Measurements from ENCODE around the gene RTN4RL2. TPM values are rescaled to one million over a fixed set of nuclear protein-coding genes. Genes with fewer than 3 reads are reported as not detected.
A peak's percentile ranks its signal among the peaks of the same experiment; 100 is the strongest.

The RTN4RL2 gene
- total and polyA plus RNA-seq, 2 donors (not counting 3 experiments of a cell fraction or from before 2014, with no cell fraction given), result 0.35 to 1.3 TPM

DNA sequence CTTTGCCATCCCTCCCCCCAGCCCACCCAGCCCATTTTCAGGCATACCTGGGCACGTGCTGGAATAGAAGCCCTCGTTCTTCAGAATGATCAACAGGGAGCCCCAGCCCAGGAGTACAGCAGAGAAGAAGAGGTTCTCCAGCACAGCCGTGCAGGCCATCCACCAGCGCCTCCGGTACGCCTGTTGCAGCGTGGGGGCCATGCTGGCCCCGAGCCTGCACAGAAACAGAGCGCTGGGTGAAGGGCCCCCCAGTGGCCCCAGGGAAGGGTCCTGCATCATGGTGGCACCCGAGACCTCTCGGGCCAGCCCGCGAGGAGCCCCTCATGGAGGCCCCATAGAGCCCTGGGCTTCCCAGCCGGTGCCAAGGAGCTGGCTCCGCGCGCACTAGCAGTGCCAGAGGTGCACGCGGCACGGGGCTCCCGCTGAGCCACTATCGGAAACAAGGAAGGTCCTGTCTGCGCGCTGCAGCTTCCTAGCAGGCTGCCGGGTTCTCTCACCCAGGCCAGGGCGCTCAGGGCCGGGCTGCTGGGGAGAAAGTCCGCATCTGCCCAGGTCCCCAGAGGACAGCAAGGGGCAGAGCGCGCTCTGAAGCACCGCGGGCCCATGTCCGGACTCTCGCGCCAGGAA, 53.7 kb downstream of the RTN4RL2 start:
- intact Hi-C loops (cut with micrococcal nuclease), result no loop called here
- H3K4me3 ChIP-seq (replicated peaks in 1 of 3; ENCODE audit: insufficient read depth in 1 of 3, low read depth in 1 of 3, low read length in 3 of 3), result peak overlapping the region; percentile 64 to 79 (median 68)
- no peak overlapping the region for H3K9ac ChIP-seq (replicated peaks; ENCODE audit: extremely low read depth, insufficient read depth, low read length)
- BruUV-seq (replicated peaks), result no TSS peak
- ChIA-PET CTCF (interaction anchor here (0.6 to 9.0 kb wide), 9 partner anchors 13 to 130 kb away, joined by 3 to 166 read pairs (median 7); partner anchors contain the start of gene UBE2L6), POLR2A (interaction anchor here (0.5 kb wide), 1 partner anchor 15 kb away, joined by 4 read pairs; no protein-coding TSS in a partner anchor)
- peak overlapping the region; percentile 88 for H3K4me2 ChIP-seq (ENCODE audit: insufficient read depth, low read length)
- no peaks in the 10 kb centered on the region for H4K20me1 ChIP-seq (replicated peaks; ENCODE audit: control insufficient read depth, extremely low read depth, insufficient read depth, low read length)
- no peak for TF ChIP-seq GATA2 (IDR thresholded peaks at IDR 0.05; ENCODE audit: insufficient read depth, insufficient read length, low read depth, low read length)
- no peak for TF ChIP-seq POLR2AphosphoS5 (IDR thresholded peaks at IDR 0.05; ENCODE audit: insufficient read depth, low read depth, low read length)
- no peak for TF ChIP-seq CTCF (IDR thresholded peaks at IDR 0.05; ENCODE audit: extremely low read depth in 1 of 2, insufficient read depth in 1 of 2, low read depth in 1 of 2, low read length in 2 of 2)
- no peak for TF ChIP-seq EZH2 (IDR thresholded peaks at IDR 0.05; ENCODE audit: borderline replicate concordance, low read depth, low read length, severe bottlenecking)
- no peak for TF ChIP-seq MYC (IDR thresholded peaks at IDR 0.05; ENCODE audit: low read depth, low read length)
- no peak for TF ChIP-seq FOS (IDR thresholded peaks at IDR 0.05; ENCODE audit: borderline replicate concordance, insufficient read depth, low read length)
- TF ChIP-seq JUN (IDR thresholded peaks at IDR 0.05; ENCODE audit: borderline replicate concordance, insufficient read depth, insufficient read length, low read depth), result no peak
- no peak for TF ChIP-seq POLR2A (IDR thresholded peaks at IDR 0.05; ENCODE audit: low read depth, low read length)
- TF ChIP-seq, protein P1, sequence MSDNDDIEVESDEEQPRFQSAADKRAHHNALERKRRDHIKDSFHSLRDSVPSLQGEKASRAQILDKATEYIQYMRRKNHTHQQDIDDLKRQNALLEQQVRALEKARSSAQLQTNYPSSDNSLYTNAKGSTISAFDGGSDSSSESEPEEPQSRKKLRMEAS (IDR thresholded peaks at IDR 0.05; ENCODE audit: insufficient read depth, insufficient read length), result no peak
- FAIRE-seq (no peak), DNase-seq (ENCODE audit: low read depth, low spot score) (no peak)
- H3K4me1 ChIP-seq (ENCODE audit: control insufficient read depth, extremely low read depth, insufficient read depth, low read length), result peaks cover 9% of the 10 kb centered on the region
- peak overlapping the region; percentile 94 for H2AFZ ChIP-seq (ENCODE audit: low read depth, low read length)
- no peaks in the 10 kb centered on the region for H3K36me3 ChIP-seq (ENCODE audit: control insufficient read depth in 2 of 2, extremely low read depth in 1 of 2, insufficient read depth in 2 of 2, low read length in 2 of 2)
- H3K9me1 ChIP-seq (replicated peaks; ENCODE audit: control insufficient read depth, extremely low read depth, insufficient read depth, low read length), result no peaks in the 10 kb centered on the region
- H3K27ac ChIP-seq (ENCODE audit: insufficient read depth, low read depth, low read length), result no peak overlapping the region
- H3K27me3 ChIP-seq (ENCODE audit: control insufficient read depth in 2 of 2, insufficient read depth in 2 of 2, low read length in 2 of 2), result no peaks in the 10 kb centered on the region
- dilution Hi-C loops (cut with MboI; ENCODE audit: extremely low pct_ligation_motif_present, low sequenced_read_pairs), result no loop called here
- no peaks in the 10 kb centered on the region for H3K9me3 ChIP-seq (replicated peaks; ENCODE audit: control insufficient read depth, insufficient read depth, low read length)
- H3K79me2 ChIP-seq (ENCODE audit: control insufficient read depth, insufficient read depth, low read length), result no peaks in the 10 kb centered on the region

All from endothelial cell of umbilical vein (primary cell).